Right lobe of liver (tissue), 4 donors: ENCODE measurements around the gene ADGRG3.

ENCODE experiments used
- CTCF ChIP-seq, 4 donors: fragments of 200-600 bp in 3 of 4; fragments of 450-650 bp in 1 of 4; IDR thresholded peaks; one replicate each; pipeline versions ENCODE4 v1.5.1 to v1.8.0; 2016 to 2022; ENCODE audit warnings: antibody characterized with exemption in 4 of 4, mild to moderate bottlenecking in 2 of 4
- POLR2A ChIP-seq: fragments of 450-650 bp; IDR thresholded peaks from one replicate; pipeline ENCODE4 v1.6.1; 2017; ENCODE audit warnings: antibody characterized with exemption, mild to moderate bottlenecking
- donor health status: DM: no; HTN: no; CAD: no.
- donor health status: DM: no; HTN: no; CAD: no.
- donor health status: DM: no; HTN: yes; CAD: no.

- no peak for TF ChIP-seq CTCF (IDR thresholded peaks at IDR 0.05)
- no peak for TF ChIP-seq POLR2A
These were observed 64.6 kb downstream of the ADGRG3 start for GRCh38 chr16:57732714-57733113.
